Fibroblast of villous mesenchyme (primary cell): ENCODE measurements around the gene NOS3. TPM values are rescaled to one million over a fixed set of nuclear protein-coding genes. Genes with fewer than 3 reads are reported as not detected.

Experiments
- DNase-seq: peaks from one replicate; pipeline ENCODE4 v3.0.0-alpha.2; 2010; ENCODE audit warnings: low read depth
- H3K4me3 ChIP-seq: 2 replicates; pipeline ENCODE4 v1.5.1; 2011; ENCODE audit warnings: low read depth, mild to moderate bottlenecking, low read length
- CTCF ChIP-seq: IDR thresholded peaks from 2 replicates; pipeline ENCODE4 v1.5.1; 2012; ENCODE audit warnings: low read depth, mild to moderate bottlenecking, low read length; ENCODE audit not compliant: insufficient read depth
- total RNA-seq: library from RNA; depleted of rRNA; stranded (reverse); fragments of >200 nt; gene quantifications from 2 replicates; pipeline ENCODE4 v1.2.3, GENCODE V29; 2012

Gene NOS3
- total RNA-seq, 1 donor = 1.3 TPM

GRCh38 chr7:151053096-151053495 is 62.3 kb downstream of the NOS3 start:
- H3K4me3 ChIP-seq = no peak overlapping the region
- no peak for DNase-seq
- TF ChIP-seq CTCF = no peak

- no peak for TF ChIP-seq CTCF
- no peak for DNase-seq
- H3K4me3 ChIP-seq = no peak overlapping the region
Observed at GRCh38 chr7:151053751-151054150, 62.9 kb downstream of the NOS3 start.

- no peak overlapping the region for H3K4me3 ChIP-seq
- DNase-seq = no peak
- TF ChIP-seq CTCF = peak; percentile 13
Observed at GRCh38 chr7:151056283-151056665, 65.5 kb downstream of the NOS3 start.

- TF ChIP-seq CTCF = no peak
- DNase-seq = no peak
Observed at GRCh38 chr7:151056666-151057505, 66.1 kb downstream of the NOS3 start.

GRCh38 chr7:151057506-151057988 is 66.7 kb downstream of the NOS3 start, which contains the start of gene CDK5:
CDK5 (minus strand) TSS chr7:151057897; CDS start chr7:151057848, 49 bp downstream.
- DNase-seq = no peak
- TF ChIP-seq CTCF = no peak
- H3K4me3 ChIP-seq = peak within 1 kb of the TSS; percentile 87

More at GRCh38 chr7:151056666-151057505, 66.1 kb downstream of the NOS3 start:
- peak overlapping the region; percentile 87 for H3K4me3 ChIP-seq

GRCh38 chr7:151057989-151058780 is 67.4 kb downstream of the NOS3 start:
- H3K4me3 ChIP-seq = peak overlapping the region; percentile 87
- DNase-seq = peak; percentile 100
- no peak for TF ChIP-seq CTCF
